SK-N-SH (cell line): ENCODE measurements around the gene CACNG7. TPM values are rescaled to one million over a fixed set of nuclear protein-coding genes. Genes with fewer than 3 reads are reported as not detected.

Experiments used
- CTCF ChIA-PET: fragments of 300-600, 350-600 bp; formaldehyde crosslinking; extraction: SDS; loops from one replicate; lab custom pipeline; 2021; lab: Yijun Ruan, JAX
- POLR2A ChIA-PET: fragments of 350-600 bp; sonication (Branson Sonifier 250); formaldehyde crosslinking; extraction: SDS; loops from one replicate; lab custom pipeline; 2020; ENCODE audit warnings: antibody characterized with exemption, inconsistent platforms; lab: Yijun Ruan, JAX
- DNase-seq: peaks from one replicate; pipeline ENCODE4 v3.0.0; 2012
- H2AFZ ChIP-seq: fragments of 200-600 bp; sonication (generic); 2 replicates; pipeline ENCODE4 v1.8.1; 2016; ENCODE audit warnings: antibody characterized with exemption, mild to moderate bottlenecking, low read depth
- H3F3A ChIP-seq: fragments of 200-600 bp; sonication (generic); replicated peaks from 2 replicates; pipeline ENCODE3; 2016; ENCODE audit warnings: antibody characterized with exemption, mild to moderate bottlenecking; ENCODE audit not compliant: insufficient read depth
- H3K27ac ChIP-seq, 2 experiments: fragments of 200-500 bp in 1 of 2; fragments of 200-600 bp in 1 of 2; sonication (Bioruptor generic) in 1 of 2; sonication (generic), shearing (Covaris generic) in 1 of 2; 2 replicates each; pipeline versions ENCODE4 v1.5.1 to v1.6.1; 2014 to 2016; ENCODE audit warnings: low read depth in 2 of 2, inconsistent platforms in 1 of 2, low read length in 1 of 2, mild to moderate bottlenecking in 1 of 2, mixed read lengths in 1 of 2
- H3K27me3 ChIP-seq: fragments of 200-600 bp; sonication (generic), shearing (Covaris generic); 2 replicates; pipeline ENCODE4 v1.6.1; 2016; ENCODE audit warnings: mixed run types; ENCODE audit not compliant: insufficient read depth
- H3K36me3 ChIP-seq, 2 experiments: fragments of 200-500 bp in 1 of 2; fragments of 200-600 bp in 1 of 2; sonication (Bioruptor generic) in 1 of 2; sonication (generic) in 1 of 2; replicated peaks in 1 of 2; 2 replicates each; pipeline versions ENCODE3 to v1.5.1; 2014 to 2016; ENCODE audit warnings: low read length in 1 of 2, mild to moderate bottlenecking in 1 of 2; ENCODE audit not compliant: insufficient read depth in 2 of 2, control insufficient read depth in 1 of 2
- H3K4me1 ChIP-seq, 2 experiments: fragments of 200-500 bp in 1 of 2; fragments of 200-600 bp in 1 of 2; sonication (Bioruptor generic) in 1 of 2; sonication (generic), shearing (Covaris generic) in 1 of 2; 2 replicates each; pipeline versions ENCODE4 v1.5.1 to v1.6.1; 2014 to 2016; ENCODE audit warnings: low read depth in 1 of 2, low read length in 1 of 2, mixed run types in 1 of 2; ENCODE audit not compliant: insufficient read depth in 2 of 2, control insufficient read depth in 1 of 2
- H3K4me2 ChIP-seq: fragments of 200-600 bp; sonication (generic), shearing (Covaris generic); 2 replicates; pipeline ENCODE4 v1.6.1; 2017; ENCODE audit warnings: mixed run types
- H3K4me3 ChIP-seq, 2 experiments: fragments of 200-500 bp in 1 of 2; fragments of 200-600 bp in 1 of 2; sonication (Bioruptor generic) in 1 of 2; sonication (generic), shearing (Covaris generic) in 1 of 2; 2 replicates each; pipeline versions ENCODE4 v1.5.1 to v1.8.1; 2014 to 2016; ENCODE audit warnings: low read depth in 2 of 2, inconsistent platforms in 1 of 2, low read length in 1 of 2, mild to moderate bottlenecking in 1 of 2, mixed read lengths in 1 of 2, moderate library complexity in 1 of 2
- H3K79me2 ChIP-seq: fragments of 200-600 bp; sonication (generic); 2 replicates; pipeline ENCODE4 v1.8.1; 2017; ENCODE audit warnings: mild to moderate bottlenecking; ENCODE audit not compliant: insufficient read depth
- H3K9ac ChIP-seq: fragments of 200-600 bp; sonication (generic); 2 replicates; pipeline ENCODE4 v1.6.1; 2017; ENCODE audit warnings: mixed run types
- H3K9me2 ChIP-seq: fragments of 200-600 bp; sonication (generic); 2 replicates; pipeline ENCODE4 v1.6.1; 2017; ENCODE audit warnings: mixed run types
- H3K9me3 ChIP-seq: fragments of 200-600 bp; sonication (generic); 2 replicates; pipeline ENCODE4 v1.6.1; 2017; ENCODE audit warnings: mixed run types, mild to moderate bottlenecking, moderate library complexity
- H4K20me1 ChIP-seq: fragments of 200-600 bp; sonication (generic); 2 replicates; pipeline ENCODE4 v1.6.1; 2017; ENCODE audit warnings: mild to moderate bottlenecking, mixed run types; ENCODE audit not compliant: insufficient read depth
- CHD2 ChIP-seq: fragments of 150-350 bp; IDR thresholded peaks from 2 replicates; pipeline ENCODE4 v1.6.1; 2018; ENCODE audit warnings: low read length; ENCODE audit not compliant: partially characterized antibody
- ELF1 ChIP-seq: IDR thresholded peaks from 2 replicates; pipeline ENCODE4 v1.4.0; 2012
- EP300 ChIP-seq, 2 experiments: IDR thresholded peaks; 2 replicates each; pipeline versions ENCODE4 v1.4.0 to v1.6.1; 2012; ENCODE audit warnings: borderline replicate concordance in 1 of 2, low read depth in 1 of 2, low read length in 1 of 2
- FOXM1 ChIP-seq: IDR thresholded peaks from 2 replicates; pipeline ENCODE4 v1.4.0; 2012; ENCODE audit warnings: low read depth, mild to moderate bottlenecking
- JUND ChIP-seq: IDR thresholded peaks from 2 replicates; pipeline ENCODE4 v1.4.0; 2012
- NFIC ChIP-seq: IDR thresholded peaks from 2 replicates; pipeline ENCODE4 v1.4.0; 2012; ENCODE audit warnings: borderline replicate concordance
- POLR2AphosphoS5 ChIP-seq: IDR thresholded peaks from 2 replicates; pipeline ENCODE4 v1.6.1; 2012; ENCODE audit warnings: low read depth, low read length
- RAD21 ChIP-seq: IDR thresholded peaks from 2 replicates; pipeline ENCODE4 v1.6.1; 2012; ENCODE audit warnings: mild to moderate bottlenecking, low read length
- RCOR1 ChIP-seq: fragments of 150-350 bp; IDR thresholded peaks from 2 replicates; pipeline ENCODE4 v1.6.1; 2017; ENCODE audit warnings: antibody characterized with exemption, low read length
- RFX5 ChIP-seq: IDR thresholded peaks from 2 replicates; pipeline ENCODE4 v1.6.1; 2012; ENCODE audit warnings: mild to moderate bottlenecking, improper control_type of control experiment, low read length
- RXRA ChIP-seq: IDR thresholded peaks from 2 replicates; pipeline ENCODE4 v1.4.0; 2012; ENCODE audit warnings: low read depth, mild to moderate bottlenecking, borderline replicate concordance
- TAF1 ChIP-seq: IDR thresholded peaks from 2 replicates; pipeline ENCODE4 v1.6.1; 2012; ENCODE audit warnings: low read depth, mild to moderate bottlenecking, low read length, moderate library complexity, borderline replicate concordance
- TCF12 ChIP-seq: IDR thresholded peaks from 2 replicates; pipeline ENCODE4 v1.4.0; 2012
- YY1 ChIP-seq: IDR thresholded peaks from 2 replicates; pipeline ENCODE4 v1.4.0; 2012; ENCODE audit warnings: low read depth, mild to moderate bottlenecking
- WGBS: methylation state at CpG from one replicate; pipeline ENCODE4 v1.1.6; 2017; ENCODE audit warnings: low lambda C conversion rate; 5-methylcytosine and 5-hydroxymethylcytosine counted together
- polyA plus RNA-seq, 3 experiments: library from polyadenylated mRNA; depleted of rRNA; stranded (reverse); fragments of >200 nt; gene quantifications; 2 replicates each; pipeline ENCODE4 v1.2.3, GENCODE V29; 2012
- TF ChIP-seq, protein P1 (sequence below): IDR thresholded peaks from 2 replicates; pipeline ENCODE4 v1.6.1; 2012; ENCODE audit warnings: mild to moderate bottlenecking, low read depth, low read length, moderate library complexity
- TF ChIP-seq, protein P2 (sequence below): fragments of 200-600 bp; sonication (generic); IDR thresholded peaks from 2 replicates; pipeline ENCODE4 v1.6.1; 2017; ENCODE audit warnings: antibody characterized with exemption, mild to moderate bottlenecking, moderate library complexity
- TF ChIP-seq, protein P3 (sequence below): IDR thresholded peaks from 2 replicates; pipeline ENCODE4 v1.4.0; 2012; ENCODE audit warnings: low read depth
- TF ChIP-seq, protein P4 (sequence below): IDR thresholded peaks from 2 replicates; pipeline ENCODE4 v1.4.0; 2012; ENCODE audit warnings: low read depth, borderline replicate concordance

CACNG7 gene
- polyA plus RNA-seq, 1 of the 3 experiments (the other 2 are of a cell fraction): 25.7 TPM

DNA sequence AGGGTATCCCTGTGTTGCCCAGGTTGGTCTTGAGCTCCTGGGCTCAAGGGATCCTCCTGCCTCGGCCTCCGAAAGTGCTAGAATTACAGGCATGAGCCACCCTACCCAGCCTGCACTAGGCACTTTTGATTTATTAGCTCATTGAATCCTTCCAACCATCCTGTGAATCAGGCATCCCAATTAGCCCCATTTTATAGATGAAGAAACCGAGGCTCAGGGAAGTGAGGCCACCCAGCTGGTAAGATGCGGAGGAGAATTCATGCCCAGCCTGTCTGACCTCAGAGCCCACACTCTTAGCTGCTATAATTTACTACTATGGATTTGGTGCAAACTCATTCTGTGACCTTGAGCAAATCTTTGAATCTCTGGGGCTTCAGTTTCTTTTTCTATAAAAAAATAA, 35.9 kb downstream of the CACNG7 start:
- POLR2A ChIA-PET: no interaction called here

DNA sequence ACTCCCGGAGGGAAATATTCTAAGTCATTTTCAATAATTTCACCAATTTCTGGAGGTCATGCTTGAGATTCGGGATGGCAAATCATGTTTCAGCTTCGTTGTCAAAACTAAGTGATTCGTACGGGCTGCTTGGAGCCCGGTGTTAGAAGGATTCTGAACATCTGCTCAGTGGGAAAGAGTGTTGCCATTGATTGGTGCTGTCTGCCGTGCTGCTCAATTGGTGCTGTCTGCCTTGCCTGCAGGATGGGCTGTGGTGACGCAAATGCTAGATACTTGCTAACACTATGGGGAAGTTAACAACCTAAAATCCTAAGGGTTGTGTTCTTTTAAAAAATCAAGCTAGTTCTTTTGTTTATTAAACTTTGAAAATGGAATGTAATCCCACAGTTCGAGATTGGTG, 36.4 kb downstream of the CACNG7 start:
- H3K4me3 ChIP-seq: peak overlapping the region; percentile 43 to 55
- H3K4me1 ChIP-seq: no peaks in the 10 kb centered on the region; a peak in 2 of 4 replicates
- no peaks in the 10 kb centered on the region for H3K27me3 ChIP-seq
- H3K36me3 ChIP-seq: no peaks in the 10 kb centered on the region
- H4K20me1 ChIP-seq: no peaks in the 10 kb centered on the region
- WGBS: 6% methylated on average over 9 of the region's 9 CpGs
- H3K9ac ChIP-seq: peak overlapping the region; percentile 18; the same call in 1 of the 2 replicates
- H3K9me3 ChIP-seq: no peaks in the 10 kb centered on the region
- H2AFZ ChIP-seq: peak overlapping the region; percentile 98
- H3K79me2 ChIP-seq: no peaks in the 10 kb centered on the region
- H3K9me2 ChIP-seq: no peaks in the 10 kb centered on the region
- DNase-seq: peak; percentile 78
- ChIA-PET POLR2A (no interaction called here), CTCF (interaction anchor here (0.6 to 1.2 kb wide), 4 partner anchors 26 to 78 kb away, joined by 3 read pairs; no protein-coding TSS in a partner anchor)
- H3K27ac ChIP-seq: peak overlapping the region; percentile 43 to 55; a peak in 2 of 4 replicates
- peaks cover 13% of the 10 kb centered on the region for H3F3A ChIP-seq
- peak overlapping the region; percentile 75 for H3K4me2 ChIP-seq
- TF ChIP-seq POLR2AphosphoS5 (peak; percentile 29; the same call in 1 of the 2 replicates), TCF12 (peak; percentile 44; the same call in 1 of the 2 replicates), CHD2 (peak; percentile 62), ELF1 (no peak), JUND (no peak), RCOR1 (no peak; the same call in 1 of the 2 replicates), TAF1 (peak; percentile 40; the same call in 1 of the 2 replicates), YY1 (peak; percentile 34; the same call in 1 of the 2 replicates), RXRA (no peak), FOXM1 (no peak)
- TF ChIP-seq, protein P1, sequence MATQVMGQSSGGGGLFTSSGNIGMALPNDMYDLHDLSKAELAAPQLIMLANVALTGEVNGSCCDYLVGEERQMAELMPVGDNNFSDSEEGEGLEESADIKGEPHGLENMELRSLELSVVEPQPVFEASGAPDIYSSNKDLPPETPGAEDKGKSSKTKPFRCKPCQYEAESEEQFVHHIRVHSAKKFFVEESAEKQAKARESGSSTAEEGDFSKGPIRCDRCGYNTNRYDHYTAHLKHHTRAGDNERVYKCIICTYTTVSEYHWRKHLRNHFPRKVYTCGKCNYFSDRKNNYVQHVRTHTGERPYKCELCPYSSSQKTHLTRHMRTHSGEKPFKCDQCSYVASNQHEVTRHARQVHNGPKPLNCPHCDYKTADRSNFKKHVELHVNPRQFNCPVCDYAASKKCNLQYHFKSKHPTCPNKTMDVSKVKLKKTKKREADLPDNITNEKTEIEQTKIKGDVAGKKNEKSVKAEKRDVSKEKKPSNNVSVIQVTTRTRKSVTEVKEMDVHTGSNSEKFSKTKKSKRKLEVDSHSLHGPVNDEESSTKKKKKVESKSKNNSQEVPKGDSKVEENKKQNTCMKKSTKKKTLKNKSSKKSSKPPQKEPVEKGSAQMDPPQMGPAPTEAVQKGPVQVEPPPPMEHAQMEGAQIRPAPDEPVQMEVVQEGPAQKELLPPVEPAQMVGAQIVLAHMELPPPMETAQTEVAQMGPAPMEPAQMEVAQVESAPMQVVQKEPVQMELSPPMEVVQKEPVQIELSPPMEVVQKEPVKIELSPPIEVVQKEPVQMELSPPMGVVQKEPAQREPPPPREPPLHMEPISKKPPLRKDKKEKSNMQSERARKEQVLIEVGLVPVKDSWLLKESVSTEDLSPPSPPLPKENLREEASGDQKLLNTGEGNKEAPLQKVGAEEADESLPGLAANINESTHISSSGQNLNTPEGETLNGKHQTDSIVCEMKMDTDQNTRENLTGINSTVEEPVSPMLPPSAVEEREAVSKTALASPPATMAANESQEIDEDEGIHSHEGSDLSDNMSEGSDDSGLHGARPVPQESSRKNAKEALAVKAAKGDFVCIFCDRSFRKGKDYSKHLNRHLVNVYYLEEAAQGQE: 0 out of 2 replicates have a peak, but pooled peaks have one; percentile 19
- TF ChIP-seq, protein P2, sequence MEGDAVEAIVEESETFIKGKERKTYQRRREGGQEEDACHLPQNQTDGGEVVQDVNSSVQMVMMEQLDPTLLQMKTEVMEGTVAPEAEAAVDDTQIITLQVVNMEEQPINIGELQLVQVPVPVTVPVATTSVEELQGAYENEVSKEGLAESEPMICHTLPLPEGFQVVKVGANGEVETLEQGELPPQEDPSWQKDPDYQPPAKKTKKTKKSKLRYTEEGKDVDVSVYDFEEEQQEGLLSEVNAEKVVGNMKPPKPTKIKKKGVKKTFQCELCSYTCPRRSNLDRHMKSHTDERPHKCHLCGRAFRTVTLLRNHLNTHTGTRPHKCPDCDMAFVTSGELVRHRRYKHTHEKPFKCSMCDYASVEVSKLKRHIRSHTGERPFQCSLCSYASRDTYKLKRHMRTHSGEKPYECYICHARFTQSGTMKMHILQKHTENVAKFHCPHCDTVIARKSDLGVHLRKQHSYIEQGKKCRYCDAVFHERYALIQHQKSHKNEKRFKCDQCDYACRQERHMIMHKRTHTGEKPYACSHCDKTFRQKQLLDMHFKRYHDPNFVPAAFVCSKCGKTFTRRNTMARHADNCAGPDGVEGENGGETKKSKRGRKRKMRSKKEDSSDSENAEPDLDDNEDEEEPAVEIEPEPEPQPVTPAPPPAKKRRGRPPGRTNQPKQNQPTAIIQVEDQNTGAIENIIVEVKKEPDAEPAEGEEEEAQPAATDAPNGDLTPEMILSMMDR: no peak
- TF ChIP-seq, protein P3, sequence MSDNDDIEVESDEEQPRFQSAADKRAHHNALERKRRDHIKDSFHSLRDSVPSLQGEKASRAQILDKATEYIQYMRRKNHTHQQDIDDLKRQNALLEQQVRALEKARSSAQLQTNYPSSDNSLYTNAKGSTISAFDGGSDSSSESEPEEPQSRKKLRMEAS: peak; percentile 38; the same call in 1 of the 2 replicates
- TF ChIP-seq, protein P4, sequence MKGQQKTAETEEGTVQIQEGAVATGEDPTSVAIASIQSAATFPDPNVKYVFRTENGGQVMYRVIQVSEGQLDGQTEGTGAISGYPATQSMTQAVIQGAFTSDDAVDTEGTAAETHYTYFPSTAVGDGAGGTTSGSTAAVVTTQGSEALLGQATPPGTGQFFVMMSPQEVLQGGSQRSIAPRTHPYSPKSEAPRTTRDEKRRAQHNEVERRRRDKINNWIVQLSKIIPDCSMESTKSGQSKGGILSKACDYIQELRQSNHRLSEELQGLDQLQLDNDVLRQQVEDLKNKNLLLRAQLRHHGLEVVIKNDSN: no peak

More for the DNA sequence above, 35.9 kb downstream of the CACNG7 start:
- CTCF ChIA-PET: interaction anchor here (0.6 to 1.2 kb wide), 4 partner anchors 26 to 79 kb away, joined by 3 read pairs; no protein-coding TSS in a partner anchor
- Histone ChIP-seq H3K9me3 (no peaks in the 10 kb centered on the region), H3K9me2 (no peaks in the 10 kb centered on the region), H3K4me3 (peak overlapping the region; percentile 43 to 55; a peak in 3 of 4 replicates), H3K79me2 (no peaks in the 10 kb centered on the region), H3F3A (peaks cover 13% of the 10 kb centered on the region), H2AFZ (peak overlapping the region; percentile 98), H3K27ac (peak overlapping the region in 1 of 2 experiments; percentile 55; a peak in 1 of 4 replicates), H3K4me2 (peak overlapping the region; percentile 75), H3K4me1 (no peaks in the 10 kb centered on the region; a peak in 2 of 4 replicates), H3K27me3 (no peaks in the 10 kb centered on the region), H4K20me1 (no peaks in the 10 kb centered on the region), H3K36me3 (no peaks in the 10 kb centered on the region), H3K9ac (peak overlapping the region; percentile 18; the same call in 1 of the 2 replicates)
- no peak for TF ChIP-seq EP300 (IDR thresholded peaks at IDR 0.05; ENCODE audit: borderline replicate concordance in 1 of 2, low read depth in 1 of 2, low read length in 1 of 2)
- TF ChIP-seq RAD21: no peak
- TF ChIP-seq, protein P3: no peak
- TF ChIP-seq RFX5: no peak
- TF ChIP-seq, protein P2: no peak
- no peak for TF ChIP-seq NFIC
- no peak for DNase-seq
- WGBS: 79% methylated on average over 4 of the region's 4 CpGs
